Stimulated activated CD8-positive, alpha-beta memory T cell treated with anti-CD3 and anti-CD28 coated beads, Interleukin-4, amount 100 ng/mL, for 24 hours (primary cell): ENCODE data around the gene F2.

Experiments used
- DNase-seq: peaks from one replicate; pipeline ENCODE4 v3.0.0-alpha.2; 2020; ENCODE audit warnings: low read depth

F2 gene

DNA sequence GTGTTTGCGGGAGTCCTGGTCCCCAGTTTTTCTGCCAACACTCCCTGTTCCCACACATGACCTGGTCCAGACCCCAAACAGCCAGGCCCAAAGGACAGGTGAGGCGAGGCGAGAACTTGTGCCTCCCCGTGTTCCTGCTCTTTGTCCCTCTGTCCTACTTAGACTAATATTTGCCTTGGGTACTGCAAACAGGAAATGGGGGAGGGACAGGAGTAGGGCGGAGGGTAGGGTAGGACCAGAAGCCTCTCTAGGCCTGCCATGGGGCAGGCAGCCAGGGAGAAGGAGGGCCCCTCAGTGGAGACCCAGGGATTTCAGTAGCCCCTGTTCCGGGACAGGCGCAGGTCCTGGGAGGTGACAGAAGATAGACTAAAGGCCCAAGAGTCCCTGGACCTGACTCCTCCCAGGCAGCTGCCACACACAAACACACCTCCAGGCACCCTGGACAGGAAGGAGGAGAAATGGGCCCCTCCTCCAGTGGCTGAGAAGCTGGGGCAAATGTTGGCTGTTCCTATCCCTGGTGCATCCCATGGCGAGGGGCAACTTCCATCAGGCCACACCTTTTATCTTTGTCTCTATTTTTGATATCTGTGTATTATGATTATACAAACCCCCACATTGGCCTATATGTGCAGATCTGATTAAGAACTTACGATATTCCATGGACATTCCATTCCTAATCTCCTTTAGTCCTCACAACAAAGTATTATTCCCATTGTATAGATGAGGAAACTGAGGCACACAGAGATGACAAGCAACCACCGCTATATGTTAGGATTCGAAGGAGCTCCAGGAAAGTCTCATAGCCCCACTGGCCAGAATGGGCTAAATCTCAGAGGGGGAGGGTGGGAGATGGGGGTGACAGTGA is 626 bp upstream of the F2 start:
- DNase-seq, result no peak

DNA sequence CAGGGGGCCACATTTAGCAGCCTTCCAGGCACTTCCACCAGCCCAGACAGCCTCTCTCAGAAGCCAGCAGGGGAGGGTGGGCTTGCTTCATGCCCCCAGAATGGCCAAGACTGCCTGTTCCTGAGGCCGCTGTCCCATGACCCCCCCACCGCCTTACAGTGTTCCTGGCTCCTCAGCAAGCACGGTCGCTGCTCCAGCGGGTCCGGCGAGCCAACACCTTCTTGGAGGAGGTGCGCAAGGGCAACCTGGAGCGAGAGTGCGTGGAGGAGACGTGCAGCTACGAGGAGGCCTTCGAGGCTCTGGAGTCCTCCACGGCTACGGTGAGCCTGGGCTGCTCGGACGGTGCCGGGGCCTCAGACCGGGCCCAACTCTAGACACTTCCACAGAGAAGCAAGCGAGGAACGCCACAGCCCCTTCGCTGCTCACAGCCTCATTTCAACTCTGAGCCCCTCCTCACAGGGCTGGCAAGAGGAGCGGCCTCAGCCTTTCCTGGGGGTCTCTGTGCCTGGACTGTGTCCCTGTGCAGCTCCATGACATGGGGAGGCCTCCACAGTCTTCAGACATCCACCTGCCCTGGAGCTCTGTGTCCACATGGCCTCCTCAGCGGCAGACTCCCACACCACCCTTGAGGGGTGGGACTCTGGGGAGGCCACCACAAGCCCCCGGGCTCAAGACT is 668 bp downstream of the F2 start:
- DNase-seq, result no peak

DNA sequence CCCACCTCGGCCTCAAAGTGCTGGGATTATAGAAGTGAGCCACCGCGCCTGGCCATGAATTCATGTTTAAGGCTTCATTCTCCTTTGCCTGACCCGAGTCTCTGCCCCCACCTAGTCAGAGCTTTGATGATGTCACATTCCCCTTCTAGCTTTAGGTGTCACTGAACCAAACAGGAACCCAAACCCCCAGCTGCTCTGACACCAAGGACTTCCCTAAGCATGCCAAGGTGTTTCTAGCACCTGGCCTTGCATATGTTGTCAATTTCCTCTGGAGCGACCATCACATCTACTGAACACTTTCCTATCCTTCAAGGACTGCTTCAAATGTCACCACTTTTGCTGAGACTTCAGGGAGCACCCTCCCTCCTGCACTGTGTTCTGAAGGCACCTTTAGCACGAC is 2.3 kb downstream of the F2 start:
- DNase-seq, result no peak

DNA sequence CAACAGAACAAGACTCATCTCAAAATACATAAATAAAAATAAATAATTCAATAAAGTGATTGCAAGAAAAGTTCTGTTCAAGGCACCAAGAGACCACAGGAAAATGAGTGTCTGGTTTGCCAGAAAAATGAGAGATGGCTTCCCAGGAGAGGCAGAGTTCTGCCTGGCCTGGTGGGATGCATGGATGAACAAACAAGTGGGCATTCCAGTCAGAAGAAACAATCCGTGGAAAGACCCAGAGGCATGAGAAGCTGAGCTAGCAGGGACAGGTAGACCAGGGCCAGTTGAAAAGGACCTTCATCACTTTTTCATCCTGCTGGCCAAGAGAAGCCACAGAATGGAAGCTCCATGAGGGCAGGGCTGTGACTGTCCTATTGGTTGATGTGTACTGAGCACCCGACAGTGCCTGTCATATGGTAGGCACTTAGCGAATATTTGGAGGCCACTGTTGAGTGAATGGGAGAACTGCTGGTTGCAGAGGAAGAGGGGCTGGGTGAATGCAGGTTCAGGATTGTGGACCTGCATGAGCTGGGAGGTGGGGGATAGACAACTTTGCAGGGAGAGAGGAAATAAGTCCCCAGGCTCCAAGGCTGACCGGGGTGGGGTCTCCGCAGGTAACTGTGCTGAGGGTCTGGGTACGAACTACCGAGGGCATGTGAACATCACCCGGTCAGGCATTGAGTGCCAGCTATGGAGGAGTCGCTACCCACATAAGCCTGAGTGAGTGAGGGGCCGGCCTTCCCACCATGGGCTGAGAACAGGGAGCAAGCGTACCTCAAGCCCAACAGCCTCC is 3.7 kb downstream of the F2 start:
- DNase-seq, result no peak

DNA sequence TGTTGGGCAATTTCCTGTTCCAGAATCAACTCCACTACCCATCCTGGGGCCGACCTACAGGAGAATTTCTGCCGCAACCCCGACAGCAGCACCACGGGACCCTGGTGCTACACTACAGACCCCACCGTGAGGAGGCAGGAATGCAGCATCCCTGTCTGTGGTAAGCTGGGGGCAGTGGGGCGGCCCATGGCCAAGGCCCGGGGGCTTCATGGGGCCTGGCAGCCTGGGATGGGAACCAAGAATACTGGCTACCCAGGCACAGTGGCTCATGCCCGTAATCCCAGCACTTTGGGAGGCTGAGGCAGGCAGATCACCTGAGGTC is 4.3 kb downstream of the F2 start:
- no peak for DNase-seq

DNA sequence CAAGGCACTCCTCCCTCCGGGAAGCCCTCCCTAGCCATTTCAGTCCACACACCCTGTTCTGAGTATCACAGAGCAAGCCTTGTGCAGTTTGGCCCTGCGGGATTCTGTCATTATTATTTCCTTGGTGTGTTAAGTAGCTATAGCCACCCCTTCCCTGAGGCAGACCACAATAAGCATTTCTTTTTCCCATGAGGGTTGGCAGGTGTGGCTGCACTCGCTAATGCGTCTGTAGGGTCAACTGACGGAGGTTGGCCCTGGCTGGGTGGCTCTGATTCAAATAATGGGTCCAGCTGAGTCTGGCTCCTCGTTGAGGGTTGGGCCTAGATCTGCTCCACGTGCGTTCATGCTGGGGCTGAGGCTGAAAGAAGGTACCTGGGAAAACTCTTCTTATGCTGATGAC is 5.1 kb downstream of the F2 start:
- DNase-seq, result no peak

DNA sequence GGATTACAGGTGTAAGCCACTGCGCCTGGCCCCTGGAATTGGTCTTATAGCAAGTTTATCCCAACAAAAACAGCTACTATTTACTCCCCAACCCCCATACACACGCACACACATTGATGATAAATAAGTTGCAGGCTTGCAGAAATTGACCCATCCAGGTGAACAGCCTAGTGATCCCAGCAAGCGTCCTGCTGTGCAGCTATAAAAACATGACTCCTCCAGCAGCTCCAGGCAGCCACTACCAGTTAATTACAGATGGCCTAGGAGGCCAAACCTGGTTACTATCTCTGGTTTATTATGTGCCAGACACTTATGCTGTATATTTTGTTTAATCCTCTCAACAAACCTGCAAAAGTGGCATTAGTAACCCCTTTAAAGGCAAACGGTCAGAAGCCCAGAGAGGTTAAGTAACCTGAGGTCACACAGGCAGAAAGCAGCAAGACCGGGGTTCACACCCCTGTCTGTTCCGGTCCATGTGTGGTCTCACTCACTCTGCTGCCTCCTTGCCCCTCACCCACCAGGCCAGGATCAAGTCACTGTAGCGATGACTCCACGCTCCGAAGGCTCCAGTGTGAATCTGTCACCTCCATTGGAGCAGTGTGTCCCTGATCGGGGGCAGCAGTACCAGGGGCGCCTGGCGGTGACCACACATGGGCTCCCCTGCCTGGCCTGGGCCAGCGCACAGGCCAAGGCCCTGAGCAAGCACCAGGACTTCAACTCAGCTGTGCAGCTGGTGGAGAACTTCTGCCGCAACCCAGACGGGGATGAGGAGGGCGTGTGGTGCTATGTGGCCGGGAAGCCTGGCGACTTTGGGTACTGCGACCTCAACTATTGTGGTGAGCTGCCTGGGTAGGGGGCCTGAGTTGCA is 6.6 kb downstream of the F2 start:
- DNase-seq, result no peak

DNA sequence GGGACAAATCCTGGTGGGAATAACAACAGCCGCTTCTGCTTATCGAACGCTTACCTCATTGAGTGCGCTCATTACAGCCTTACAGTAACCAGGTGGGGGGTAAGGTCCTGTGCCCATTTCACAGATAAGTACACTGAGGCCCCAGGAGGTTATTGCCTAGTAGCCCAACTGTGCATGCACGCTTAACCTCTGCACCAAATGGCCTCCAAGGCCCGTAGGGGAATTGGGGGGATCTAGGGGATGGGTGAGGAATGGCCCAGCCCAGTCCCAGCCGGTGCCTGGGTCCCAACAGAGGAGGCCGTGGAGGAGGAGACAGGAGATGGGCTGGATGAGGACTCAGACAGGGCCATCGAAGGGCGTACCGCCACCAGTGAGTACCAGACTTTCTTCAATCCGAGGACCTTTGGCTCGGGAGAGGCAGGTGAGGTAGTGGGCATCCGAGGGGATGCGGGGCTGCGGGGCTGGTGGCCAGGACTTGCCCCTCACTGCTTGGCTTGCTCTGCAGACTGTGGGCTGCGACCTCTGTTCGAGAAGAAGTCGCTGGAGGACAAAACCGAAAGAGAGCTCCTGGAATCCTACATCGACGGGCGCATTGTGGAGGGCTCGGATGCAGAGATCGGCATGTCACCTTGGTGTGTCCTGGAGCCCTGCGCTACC is 7.3 kb downstream of the F2 start:
- DNase-seq, result no peak

DNA sequence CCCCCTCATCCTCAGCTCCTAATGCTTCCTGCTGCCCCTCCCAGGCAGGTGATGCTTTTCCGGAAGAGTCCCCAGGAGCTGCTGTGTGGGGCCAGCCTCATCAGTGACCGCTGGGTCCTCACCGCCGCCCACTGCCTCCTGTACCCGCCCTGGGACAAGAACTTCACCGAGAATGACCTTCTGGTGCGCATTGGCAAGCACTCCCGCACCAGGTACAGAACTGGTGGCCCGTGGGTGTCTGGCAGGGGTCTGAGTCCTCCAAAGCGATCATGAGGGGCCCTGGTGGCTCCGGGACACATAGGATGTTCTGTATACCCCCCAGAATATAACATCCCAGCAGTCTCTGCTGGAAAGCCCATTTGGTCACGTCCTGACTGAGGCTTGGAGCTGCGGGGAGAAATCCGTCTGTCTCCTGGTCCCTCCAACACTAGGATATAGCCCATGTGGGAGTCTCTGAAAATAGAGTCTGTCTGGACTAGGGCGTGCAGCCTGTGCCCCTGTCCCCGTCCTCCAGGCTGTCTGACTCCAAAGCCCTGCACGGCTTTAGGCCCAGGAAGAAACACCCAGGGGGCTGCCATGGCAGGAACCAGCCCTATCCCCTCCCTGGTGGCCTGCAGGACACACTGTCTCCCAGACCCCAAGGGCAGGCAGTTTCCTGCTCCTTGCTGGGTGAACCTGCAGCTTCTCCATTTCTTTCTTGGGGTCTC is 9.1 kb downstream of the F2 start:
- no peak for DNase-seq

DNA sequence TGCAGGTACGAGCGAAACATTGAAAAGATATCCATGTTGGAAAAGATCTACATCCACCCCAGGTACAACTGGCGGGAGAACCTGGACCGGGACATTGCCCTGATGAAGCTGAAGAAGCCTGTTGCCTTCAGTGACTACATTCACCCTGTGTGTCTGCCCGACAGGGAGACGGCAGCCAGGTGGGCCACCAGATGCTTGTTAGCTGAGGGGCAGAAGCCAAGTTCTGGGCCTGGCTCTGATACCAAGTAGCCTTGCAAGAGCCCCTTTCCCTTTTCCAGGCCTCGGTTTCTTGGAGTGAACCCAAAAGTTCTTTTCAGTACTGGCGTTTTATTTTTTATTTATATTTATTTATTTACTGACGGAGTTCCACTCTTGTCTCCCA is 9.6 kb downstream of the F2 start:
- no peak for DNase-seq

DNA sequence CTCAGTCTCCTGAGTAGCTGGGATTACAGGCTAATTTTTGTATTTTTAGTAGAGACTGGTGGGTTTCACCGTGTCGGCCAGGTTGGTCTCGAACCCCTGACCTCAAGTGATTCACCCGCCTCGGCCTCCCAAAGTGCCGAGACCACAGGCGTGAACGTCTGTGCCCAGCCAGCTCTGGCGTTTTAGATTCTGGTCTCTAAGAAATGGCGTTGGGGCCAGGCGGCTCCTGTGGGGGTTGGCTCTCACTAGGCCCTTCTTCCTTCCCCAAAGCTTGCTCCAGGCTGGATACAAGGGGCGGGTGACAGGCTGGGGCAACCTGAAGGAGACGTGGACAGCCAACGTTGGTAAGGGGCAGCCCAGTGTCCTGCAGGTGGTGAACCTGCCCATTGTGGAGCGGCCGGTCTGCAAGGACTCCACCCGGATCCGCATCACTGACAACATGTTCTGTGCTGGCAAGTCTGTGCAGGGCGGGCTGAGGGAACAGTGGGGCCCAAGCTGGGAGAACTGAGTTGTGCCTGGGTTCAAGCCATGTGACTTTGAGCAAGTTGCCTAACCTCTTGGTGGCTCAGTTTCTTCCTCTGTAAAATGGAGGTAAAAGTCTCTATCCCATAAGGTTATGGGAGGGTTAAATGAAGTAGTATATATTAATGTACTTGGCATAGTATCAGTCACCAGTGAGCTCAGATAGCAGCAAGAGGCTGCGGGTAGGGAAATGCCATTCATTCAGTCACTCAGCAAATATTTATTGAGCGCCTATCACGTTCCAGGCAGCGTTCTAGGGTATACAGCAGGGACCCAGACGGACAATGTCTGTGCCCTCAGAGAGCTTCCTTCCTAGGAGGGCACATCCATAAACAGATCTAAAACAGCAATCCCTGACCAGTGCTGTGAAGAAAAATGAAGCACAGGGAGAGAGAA is 10.4 kb downstream of the F2 start:
- DNase-seq, result no peak

DNA sequence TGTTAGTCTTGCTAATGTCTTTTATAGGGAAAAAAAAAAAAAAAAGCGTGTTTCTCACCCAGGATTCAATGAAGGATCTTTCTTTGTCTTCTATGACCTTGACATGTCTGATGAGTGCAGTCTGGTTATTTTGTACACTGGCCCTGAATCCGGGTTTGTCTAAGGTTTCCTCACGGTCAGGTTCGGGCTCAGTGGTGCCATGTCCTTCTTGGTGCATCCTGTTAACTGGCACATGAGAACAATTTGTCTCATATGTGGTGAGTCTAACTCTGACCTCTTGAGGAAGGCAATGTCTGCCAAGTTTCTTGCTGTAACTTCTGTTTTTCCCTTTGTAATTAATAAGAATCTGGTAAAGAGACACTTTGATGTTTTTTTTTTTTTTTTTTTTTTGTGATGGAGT is 12.5 kb downstream of the F2 start:
- DNase-seq, result no peak

DNA sequence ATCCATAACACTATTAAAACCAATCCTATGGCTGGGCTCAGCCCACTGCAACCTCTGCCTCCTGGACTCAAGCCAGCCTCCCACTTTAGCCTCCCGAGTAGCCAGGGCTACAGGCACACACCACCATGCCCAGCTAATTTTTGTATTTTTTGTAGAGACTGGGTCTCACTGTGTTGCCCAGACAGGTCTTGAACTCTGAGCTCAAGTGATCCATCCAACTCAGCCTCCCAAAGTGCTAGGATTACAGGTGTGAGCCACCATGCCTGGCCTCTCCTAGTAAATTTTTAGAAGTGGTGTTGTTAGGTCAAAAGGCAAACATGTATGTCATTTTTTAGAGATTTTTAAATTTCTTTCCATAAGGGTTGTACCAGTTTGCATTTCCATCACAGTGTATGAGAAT is 14.2 kb downstream of the F2 start:
- no peak for DNase-seq

DNA sequence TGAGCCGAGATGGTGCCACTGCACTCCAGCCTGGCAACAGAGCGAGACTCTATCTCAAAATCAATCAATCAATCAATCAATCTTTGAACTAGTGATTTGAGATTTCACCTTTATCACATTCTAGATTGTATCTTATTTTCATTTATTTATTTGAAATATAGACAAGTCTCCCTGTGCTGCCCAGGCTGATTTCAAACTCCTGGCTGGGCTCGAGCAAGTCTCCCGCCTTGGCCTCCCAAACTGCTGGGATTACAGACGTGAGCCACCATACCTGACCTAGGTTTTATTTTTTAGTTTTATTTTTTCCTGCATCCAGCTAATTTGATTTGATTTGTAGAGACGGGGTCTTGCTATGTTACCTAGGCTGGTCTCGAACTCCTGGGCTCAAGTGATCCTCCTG is 17.1 kb downstream of the F2 start:
- no peak for DNase-seq

DNA sequence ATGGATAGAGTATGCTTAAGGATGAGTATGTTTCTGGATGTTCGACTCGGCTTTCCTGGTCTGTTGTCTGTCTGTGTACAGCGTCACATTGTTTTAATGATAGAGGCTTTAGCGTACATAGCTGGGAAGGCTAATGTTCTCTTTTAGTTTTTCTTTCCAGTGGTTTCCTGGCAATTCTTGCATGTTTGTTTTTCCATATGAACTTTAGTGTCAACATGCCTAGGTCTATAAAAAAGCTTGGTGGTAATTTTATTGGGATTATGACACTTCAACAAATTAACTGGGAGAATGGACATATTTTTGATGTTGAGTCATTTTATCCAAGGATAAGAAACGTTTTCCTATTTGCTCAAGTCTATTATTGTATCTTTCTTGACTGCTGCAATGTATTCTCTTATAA is 17.6 kb downstream of the F2 start:
- DNase-seq, result no peak

DNA sequence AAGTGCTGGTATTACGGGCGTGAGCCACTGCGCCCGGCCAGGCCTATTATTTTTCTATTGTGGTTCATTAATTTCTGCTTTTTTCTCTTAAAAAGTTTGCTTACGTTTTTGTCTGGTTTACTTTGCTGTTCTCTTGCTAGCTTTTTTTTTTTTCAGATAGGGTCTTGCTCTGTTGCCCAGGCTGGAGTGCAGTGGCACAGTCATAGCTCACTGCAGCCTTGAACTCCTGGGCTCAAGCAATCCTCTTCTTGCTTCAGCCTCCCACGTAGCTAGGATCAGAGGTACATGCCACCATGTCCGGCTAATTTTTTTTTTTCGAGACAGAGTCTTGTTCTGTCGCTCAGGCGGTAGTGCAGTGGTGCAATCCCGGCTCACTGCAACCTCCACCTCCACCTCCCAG is 18.7 kb downstream of the F2 start:
- no peak for DNase-seq

DNA sequence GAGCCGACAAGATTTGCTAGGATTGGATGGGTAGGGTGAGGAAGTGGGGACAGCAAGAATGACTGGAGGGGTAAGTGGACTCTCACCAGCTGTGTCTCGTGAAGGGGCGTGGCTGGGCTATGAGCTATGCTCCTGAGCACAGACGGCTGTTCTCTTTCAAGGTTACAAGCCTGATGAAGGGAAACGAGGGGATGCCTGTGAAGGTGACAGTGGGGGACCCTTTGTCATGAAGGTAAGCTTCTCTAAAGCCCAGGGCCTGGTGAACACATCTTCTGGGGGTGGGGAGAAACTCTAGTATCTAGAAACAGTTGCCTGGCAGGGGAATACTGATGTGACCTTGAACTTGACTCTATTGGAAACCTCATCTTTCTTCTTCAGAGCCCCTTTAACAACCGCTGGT is 19.9 kb downstream of the F2 start:
- no peak for DNase-seq

DNA sequence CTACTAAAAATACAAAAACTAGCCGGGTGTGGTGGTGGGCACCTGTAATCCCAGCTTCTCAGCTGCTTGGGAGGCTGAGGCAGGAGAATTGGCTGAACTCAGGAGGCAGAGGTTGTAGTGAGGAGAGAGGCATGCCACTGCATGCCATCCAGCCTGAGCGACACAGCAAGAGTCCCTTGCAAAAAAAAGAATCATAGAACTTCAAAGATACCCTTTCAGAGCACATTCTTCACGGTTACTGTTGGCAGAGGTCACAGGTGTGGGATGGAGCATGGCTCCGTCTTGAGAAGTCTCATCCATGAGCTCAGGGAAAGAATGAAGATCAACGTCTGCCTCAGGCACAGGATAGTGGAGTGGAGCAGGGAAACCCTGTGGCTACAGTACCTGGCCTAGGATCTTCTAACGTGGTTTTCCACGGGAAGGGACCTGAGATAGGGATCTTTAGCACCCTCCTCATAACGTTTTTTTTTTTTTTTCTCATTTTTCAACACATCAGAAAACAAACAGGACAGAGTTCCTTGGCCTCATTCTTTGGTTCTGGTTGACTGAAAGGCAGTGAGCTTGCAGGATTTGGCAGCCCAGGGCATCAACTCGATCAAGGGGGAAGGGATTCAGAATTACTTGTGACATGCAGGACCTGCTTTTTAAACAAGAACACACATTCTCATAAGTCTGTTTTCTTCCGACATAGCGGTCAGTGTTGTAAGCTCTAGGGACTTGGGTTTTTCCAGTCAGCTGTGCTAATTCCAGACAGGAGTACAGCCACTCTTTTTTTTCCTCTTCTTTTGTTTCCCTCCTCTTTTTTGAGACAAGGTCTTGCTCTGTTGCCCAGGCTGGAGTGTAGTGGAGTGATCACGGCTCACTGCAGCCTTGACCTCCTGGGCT is 22.8 kb downstream of the F2 start:
- DNase-seq, result no peak

DNA sequence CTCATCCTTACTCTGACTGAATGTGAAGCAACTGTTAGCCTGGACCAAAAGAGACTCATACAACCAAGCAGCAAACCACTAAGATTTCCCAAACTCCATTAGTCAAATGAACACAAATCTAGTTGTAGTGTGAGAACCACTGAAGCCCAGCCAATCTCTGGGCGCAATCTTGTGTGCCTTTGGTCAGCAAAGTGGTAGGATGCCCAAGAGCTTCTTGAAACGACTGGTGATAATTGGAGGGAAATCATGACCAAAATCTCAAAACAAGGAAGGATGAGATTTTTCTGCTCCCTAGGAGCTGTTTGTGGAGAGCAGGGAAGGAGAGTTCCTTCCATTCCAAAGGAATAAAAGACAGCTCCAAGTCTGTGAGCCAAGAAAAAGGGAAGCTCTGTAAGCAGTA is 24.0 kb downstream of the F2 start:
- no peak for DNase-seq
